A673 (cell line): ENCODE data around the gene ORC4. TPM values are rescaled to one million over a fixed set of nuclear protein-coding genes. Genes with fewer than 3 reads are reported as not detected.

Source experiments
- BruUV-seq: library from RNA; stranded (reverse); fragments of 400-500 nt; replicated peaks from 2 replicates; lab custom pipeline; 2021; lab: Mats Ljungman, UMichigan
- CTCF ChIA-PET: fragments of 300-600 bp; sonication (Branson Sonifier 250); formaldehyde crosslinking; loops from one replicate; lab custom pipeline; 2022; ENCODE audit warnings: antibody characterized with exemption; lab: Charles Lee
- POLR2A ChIA-PET: fragments of 300-600 bp; sonication (Branson Sonifier 250); formaldehyde crosslinking; loops from one replicate; lab custom pipeline; 2022; ENCODE audit warnings: antibody characterized with exemption; ENCODE audit not compliant: low non-redundant PET; lab: Charles Lee
- DNase-seq: peaks from one replicate; pipeline ENCODE4 v3.0.0-alpha.2; 2015; ENCODE audit warnings: low spot score
- H3K27ac ChIP-seq: fragments of 200-600 bp; sonication (generic); 2 replicates; pipeline ENCODE4 v1.5.1; 2016; ENCODE audit warnings: mixed run types, low read depth, mild to moderate bottlenecking, mixed read lengths, antibody characterized with exemption, low read length; ENCODE audit not compliant: poor library complexity, severe bottlenecking
- H3K27me3 ChIP-seq: fragments of 200-600 bp; sonication (generic); replicated peaks from 2 replicates; pipeline ENCODE4 v1.6.1; 2017; ENCODE audit warnings: mixed run types, low read depth, mild to moderate bottlenecking, mixed read lengths, antibody characterized with exemption, low read length; ENCODE audit not compliant: insufficient read depth, poor library complexity
- H3K36me3 ChIP-seq: fragments of 200-600 bp; sonication (generic); 2 replicates; pipeline ENCODE4 v1.6.1; 2016; ENCODE audit warnings: mixed run types, mild to moderate bottlenecking, mixed read lengths, antibody characterized with exemption, low read length; ENCODE audit not compliant: insufficient read depth, poor library complexity, severe bottlenecking
- H3K4me1 ChIP-seq: fragments of 200-600 bp; sonication (generic); 2 replicates; pipeline ENCODE4 v1.6.1; 2017; ENCODE audit warnings: mixed run types, mild to moderate bottlenecking, mixed read lengths, antibody characterized with exemption, low read length; ENCODE audit not compliant: insufficient read depth, poor library complexity, severe bottlenecking
- H3K4me3 ChIP-seq: fragments of 200-600 bp; sonication (generic); 2 replicates; pipeline ENCODE4 v1.5.1; 2016; ENCODE audit warnings: low read depth, mixed run types, mild to moderate bottlenecking, mixed read lengths, low read length; ENCODE audit not compliant: poor library complexity, severe bottlenecking
- H3K9me3 ChIP-seq: fragments of 200-600 bp; sonication (generic); 2 replicates; pipeline ENCODE4 v1.6.1; 2016; ENCODE audit warnings: mixed run types, low read depth, mild to moderate bottlenecking, mixed read lengths, antibody characterized with exemption, low read length; ENCODE audit not compliant: poor library complexity, severe bottlenecking
- EZH2 ChIP-seq: fragments of 200-600 bp; sonication (generic); IDR thresholded peaks from 2 replicates; pipeline ENCODE4 v1.6.1; 2017; ENCODE audit warnings: borderline replicate concordance, low read depth, mild to moderate bottlenecking, mixed read lengths, antibody characterized with exemption, low read length; ENCODE audit not compliant: poor library complexity, severe bottlenecking
- intact Hi-C: fragments of 100-400 bp; cut with micrococcal nuclease; formaldehyde crosslinking; loops from one replicate; pipeline ENCODE4 v1.10.0; 2022; ENCODE audit not compliant: unreplicated experiment
- total RNA-seq: library from RNA; stranded (reverse); gene quantifications from 2 replicates; pipeline ENCODE4 v1.2.3, GENCODE V29; 2021
- TF ChIP-seq, protein P1 (sequence below): fragments of 300-800, 200-600 bp; sonication (generic); conservative IDR thresholded peaks from 2 replicates; pipeline ENCODE4 v1.5.1; 2017; ENCODE audit warnings: low read depth, mild to moderate bottlenecking, antibody characterized with exemption, low read length, moderate library complexity, mixed read lengths

The ORC4 gene
- total RNA-seq, 1 experiment from 2014 or later: 63.5 TPM

DNA sequence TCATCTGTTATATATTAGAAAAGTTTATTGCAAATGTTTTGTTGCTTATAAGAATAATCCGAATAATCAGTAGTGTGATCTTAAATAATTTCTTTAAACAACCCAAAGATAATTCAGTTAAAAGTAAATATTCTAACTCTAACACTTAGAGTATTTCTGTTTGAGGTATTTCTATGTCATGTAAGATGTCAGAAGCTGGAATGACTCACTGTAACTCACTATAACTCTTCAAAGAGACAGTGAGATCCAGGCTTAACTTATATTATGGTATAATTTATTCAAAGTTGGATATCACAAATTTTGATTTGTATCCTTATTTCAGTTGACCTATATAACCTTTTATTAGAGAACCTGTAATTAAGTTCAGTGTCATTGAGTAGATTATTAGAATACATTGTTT, 7.3 kb upstream of the ORC4 start:
- POLR2A ChIA-PET: no interaction called here
- TF ChIP-seq, protein P1, sequence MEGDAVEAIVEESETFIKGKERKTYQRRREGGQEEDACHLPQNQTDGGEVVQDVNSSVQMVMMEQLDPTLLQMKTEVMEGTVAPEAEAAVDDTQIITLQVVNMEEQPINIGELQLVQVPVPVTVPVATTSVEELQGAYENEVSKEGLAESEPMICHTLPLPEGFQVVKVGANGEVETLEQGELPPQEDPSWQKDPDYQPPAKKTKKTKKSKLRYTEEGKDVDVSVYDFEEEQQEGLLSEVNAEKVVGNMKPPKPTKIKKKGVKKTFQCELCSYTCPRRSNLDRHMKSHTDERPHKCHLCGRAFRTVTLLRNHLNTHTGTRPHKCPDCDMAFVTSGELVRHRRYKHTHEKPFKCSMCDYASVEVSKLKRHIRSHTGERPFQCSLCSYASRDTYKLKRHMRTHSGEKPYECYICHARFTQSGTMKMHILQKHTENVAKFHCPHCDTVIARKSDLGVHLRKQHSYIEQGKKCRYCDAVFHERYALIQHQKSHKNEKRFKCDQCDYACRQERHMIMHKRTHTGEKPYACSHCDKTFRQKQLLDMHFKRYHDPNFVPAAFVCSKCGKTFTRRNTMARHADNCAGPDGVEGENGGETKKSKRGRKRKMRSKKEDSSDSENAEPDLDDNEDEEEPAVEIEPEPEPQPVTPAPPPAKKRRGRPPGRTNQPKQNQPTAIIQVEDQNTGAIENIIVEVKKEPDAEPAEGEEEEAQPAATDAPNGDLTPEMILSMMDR: no peak
- intact Hi-C loops: no loop called here
- Histone ChIP-seq H3K4me3 (no peak overlapping the region), H3K36me3 (no peaks in the 10 kb centered on the region), H3K4me1 (peaks cover 4% of the 10 kb centered on the region), H3K27me3 (no peaks in the 10 kb centered on the region), H3K9me3 (no peaks in the 10 kb centered on the region), H3K27ac (no peak overlapping the region)
- DNase-seq: no peak
- CTCF ChIA-PET: no interaction called here
- no TSS peak for BruUV-seq

GRCh38 chr2:148026573-148026972, 6.0 kb upstream of the ORC4 start:
- intact Hi-C loops: no loop called here
- ChIA-PET POLR2A (no interaction called here), CTCF (no interaction called here)
- no peaks in the 10 kb centered on the region for H3K36me3 ChIP-seq
- H3K4me1 ChIP-seq: peaks cover 13% of the 10 kb centered on the region
- no TSS peak for BruUV-seq
- TF ChIP-seq EZH2: no peak
- TF ChIP-seq, protein P1: no peak
- no peak for DNase-seq
- no peaks in the 10 kb centered on the region for H3K9me3 ChIP-seq
- H3K27ac ChIP-seq: no peak overlapping the region
- H3K27me3 ChIP-seq: no peaks in the 10 kb centered on the region
- H3K4me3 ChIP-seq: no peak overlapping the region

- TF ChIP-seq EZH2: no peak
- TF ChIP-seq, protein P1: no peak
- no peak for DNase-seq
- peaks cover 13% of the 10 kb centered on the region for H3K4me1 ChIP-seq
- no peaks in the 10 kb centered on the region for H3K9me3 ChIP-seq
- intact Hi-C loops: no loop called here
- ChIA-PET CTCF (no interaction called here), POLR2A (no interaction called here)
- no peaks in the 10 kb centered on the region for H3K27me3 ChIP-seq
- BruUV-seq: no TSS peak
- H3K27ac ChIP-seq: no peak overlapping the region
- H3K4me3 ChIP-seq: no peak overlapping the region
- H3K36me3 ChIP-seq: no peaks in the 10 kb centered on the region
Measured at GRCh38 chr2:148023861-148024260, 3.3 kb upstream of the ORC4 start.
